Uterus (tissue), 4 donors: Measurements from ENCODE around the gene CPNE4. TPM values are rescaled to one million over a fixed set of nuclear protein-coding genes. Genes with fewer than 3 reads are reported as not detected.

ENCODE experiments used
- DNase-seq, 2 donors: peaks; one replicate each; pipeline ENCODE4 v3.0.0-alpha.2; 2019 to 2020
- H3K27ac ChIP-seq, 2 donors: fragments of 200-600 bp; sonication (generic); 1 replicate in 1 of 2; 2 replicates in 1 of 2; pipeline ENCODE4 v1.5.1; 2016 to 2018
- H3K27me3 ChIP-seq, 2 donors: fragments of 200-600 bp; sonication (generic); one replicate each; pipeline ENCODE4 v1.5.1; 2018 to 2019; ENCODE audit warnings: control low read depth in 1 of 2
- H3K36me3 ChIP-seq, 2 donors: fragments of 200-600 bp; sonication (generic); one replicate each; pipeline ENCODE4 v1.5.1; 2019; ENCODE audit warnings: control low read depth in 1 of 2
- H3K4me1 ChIP-seq, 2 donors: fragments of 200-600 bp; sonication (generic); one replicate each; pipeline ENCODE4 v1.5.1; 2018 to 2019; ENCODE audit warnings: control low read depth in 1 of 2
- H3K4me3 ChIP-seq, 2 donors: fragments of 200-600 bp; sonication (generic); 1 replicate in 1 of 2; 2 replicates in 1 of 2; pipeline ENCODE4 v1.5.1; 2018 to 2019; ENCODE audit warnings: mild to moderate bottlenecking in 1 of 2
- H3K9me3 ChIP-seq, 2 donors: fragments of 200-600 bp; sonication (generic); one replicate each; pipeline ENCODE4 v1.5.1; 2019; ENCODE audit warnings: control low read depth in 1 of 2
- CTCF ChIP-seq, 4 experiments: fragments of 200-600 bp in 2 of 4; fragments of 450-650 bp in 2 of 4; sonication (generic) in 2 of 4; IDR thresholded peaks; one replicate each; pipeline ENCODE4 v1.5.1; 2016 to 2019; ENCODE audit warnings: antibody characterized with exemption in 4 of 4, mild to moderate bottlenecking in 2 of 4, moderate library complexity in 1 of 4
- POLR2A ChIP-seq, 2 donors: fragments of 450-650 bp; IDR thresholded peaks; one replicate each; pipeline ENCODE4 v1.6.1; 2016; ENCODE audit warnings: antibody characterized with exemption in 2 of 2, mild to moderate bottlenecking in 1 of 2, moderate library complexity in 1 of 2
- intact Hi-C: fragments of 100-400 bp; cut with DNase I; formaldehyde crosslinking; loops from one replicate; pipeline ENCODE4 v1.15.1; 2023; ENCODE audit warnings: low total_unique reads
- total RNA-seq, 4 donors: library from RNA; depleted of rRNA in 3 of 4; stranded (reverse); fragments of >200 nt in 3 of 4; gene quantifications; one replicate each; pipeline versions ENCODE4 v1.1.0 to v1.2.4, GENCODE V29; 2014 to 2023
- donor health status: DM: yes; HTN: yes; CAD: no.

Gene CPNE4
- total RNA-seq, 4 donors from 2014 or later: 0.35 TPM; not detected in 3

GRCh38 chr3:131795390-131796090 lies 239.3 kb downstream of the CPNE4 start:
- Histone ChIP-seq H3K27me3 (no peaks in the 10 kb centered on the region), H3K4me3 (no peak overlapping the region), H3K36me3 (no peaks in the 10 kb centered on the region), H3K27ac (no peak overlapping the region), H3K4me1 (no peaks in the 10 kb centered on the region), H3K9me3 (no peaks in the 10 kb centered on the region)
- intact Hi-C loops: no loop called here
- no peak for DNase-seq
- TF ChIP-seq POLR2A (IDR thresholded peaks at IDR 0.05) (no peak), CTCF (IDR thresholded peaks at IDR 0.05) (no peak)

GRCh38 chr3:131794766-131795388 lies 239.9 kb downstream of the CPNE4 start:
- Histone ChIP-seq H3K4me3 (no peak overlapping the region), H3K27ac (no peak overlapping the region), H3K27me3 (no peaks in the 10 kb centered on the region), H3K4me1 (no peaks in the 10 kb centered on the region), H3K36me3 (no peaks in the 10 kb centered on the region), H3K9me3 (no peaks in the 10 kb centered on the region)
- peak; percentile 39 to 43 (median 43) for TF ChIP-seq CTCF (IDR thresholded peaks at IDR 0.05)
- no peak for TF ChIP-seq POLR2A (IDR thresholded peaks at IDR 0.05)
- no peak for DNase-seq
- intact Hi-C loops: no loop called here

- H3K9me3 ChIP-seq: no peaks in the 10 kb centered on the region
- intact Hi-C loops: no loop called here
- no peaks in the 10 kb centered on the region for H3K4me1 ChIP-seq
- DNase-seq: no peak
- H3K27me3 ChIP-seq: no peaks in the 10 kb centered on the region
- TF ChIP-seq CTCF (IDR thresholded peaks at IDR 0.05): no peak
- no peak overlapping the region for H3K27ac ChIP-seq
- no peaks in the 10 kb centered on the region for H3K36me3 ChIP-seq
- no peak overlapping the region for H3K4me3 ChIP-seq
Observed at GRCh38 chr3:131793870-131794269, 240.9 kb downstream of the CPNE4 start.

GRCh38 chr3:131789188-131789587 lies 245.6 kb downstream of the CPNE4 start:
- no peaks in the 10 kb centered on the region for H3K4me1 ChIP-seq
- H3K27me3 ChIP-seq: no peaks in the 10 kb centered on the region
- TF ChIP-seq CTCF (IDR thresholded peaks at IDR 0.05) (no peak), POLR2A (IDR thresholded peaks at IDR 0.05) (no peak)
- intact Hi-C loops: no loop called here
- no peak overlapping the region for H3K4me3 ChIP-seq
- H3K9me3 ChIP-seq: no peaks in the 10 kb centered on the region
- H3K27ac ChIP-seq: no peak overlapping the region
- DNase-seq: no peak
- H3K36me3 ChIP-seq: no peaks in the 10 kb centered on the region

- Histone ChIP-seq H3K4me1 (no peaks in the 10 kb centered on the region), H3K27ac (no peak overlapping the region), H3K9me3 (no peaks in the 10 kb centered on the region), H3K36me3 (no peaks in the 10 kb centered on the region), H3K27me3 (no peaks in the 10 kb centered on the region), H3K4me3 (no peak overlapping the region)
- intact Hi-C loops: no loop called here
- DNase-seq: no peak
- TF ChIP-seq CTCF (IDR thresholded peaks at IDR 0.05): no peak
- no peak for TF ChIP-seq POLR2A (IDR thresholded peaks at IDR 0.05)
Observed at GRCh38 chr3:131786386-131786785, 248.4 kb downstream of the CPNE4 start.
